ENCODE measurements around the gene CFH. TPM values are rescaled to one million over a fixed set of nuclear protein-coding genes. Genes with fewer than 3 reads are reported as not detected.

Gene CFH
- polyA plus RNA-seq, 1 of the 3 experiments (the other 2 are of a cell fraction): 2.9 TPM

DNA sequence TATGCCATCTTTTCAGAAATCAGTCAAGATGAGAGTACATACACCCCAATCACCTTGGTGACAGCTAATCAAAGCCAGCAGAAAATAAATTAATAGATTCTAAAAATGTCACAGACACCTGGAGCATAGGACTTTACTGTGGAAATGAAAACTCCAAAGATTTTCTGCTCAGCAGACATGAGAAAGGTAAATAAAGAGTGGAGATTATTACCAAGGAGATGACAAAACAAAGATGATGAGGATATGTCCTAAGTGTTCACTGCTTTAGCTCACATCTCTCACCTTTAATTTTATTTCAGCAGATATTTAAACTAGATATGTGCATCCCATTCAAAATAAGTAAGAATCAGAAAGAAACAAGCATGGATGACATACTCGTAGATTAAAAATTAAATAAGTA is 28.8 kb upstream of the CFH start:
- H3K9ac ChIP-seq: no peak overlapping the region
- no peak overlapping the region for H3K27ac ChIP-seq (ENCODE audit: low read depth in 2 of 2, low read length in 1 of 2)
- 63% methylated on average over 1 of the region's 1 CpG for WGBS (ENCODE audit: low lambda C conversion rate)
- H3F3A ChIP-seq (replicated peaks; ENCODE audit: insufficient read depth): no peaks in the 10 kb centered on the region
- no peaks in the 10 kb centered on the region for H3K36me3 ChIP-seq (replicated peaks in 1 of 2; ENCODE audit: control insufficient read depth in 1 of 2, insufficient read depth in 2 of 2, low read length in 1 of 2)
- no peaks in the 10 kb centered on the region for H4K20me1 ChIP-seq (ENCODE audit: insufficient read depth)
- H2AFZ ChIP-seq (ENCODE audit: low read depth): no peak overlapping the region
- POLR2A ChIA-PET: no interaction called here
- TF ChIP-seq SMC3 (IDR thresholded peaks at IDR 0.05; ENCODE audit: low read depth, low read length) (no peak), YY1 (IDR thresholded peaks at IDR 0.05; ENCODE audit: low read depth) (no peak), EZH2phosphoT487 (IDR thresholded peaks at IDR 0.05; ENCODE audit: borderline replicate concordance, low read depth) (no peak)
- no peak overlapping the region for H3K4me3 ChIP-seq (ENCODE audit: low read depth in 2 of 2, low read length in 1 of 2)
- no peaks in the 10 kb centered on the region for H3K27me3 ChIP-seq (ENCODE audit: insufficient read depth)
- H3K4me2 ChIP-seq: no peak overlapping the region
- DNase-seq: no peak
- no peaks in the 10 kb centered on the region for H3K79me2 ChIP-seq (ENCODE audit: insufficient read depth)
- CTCF ChIA-PET: interaction anchor here (1.4 kb wide), 1 partner anchor 38 kb away, joined by 4 read pairs; no protein-coding TSS in a partner anchor
- H3K4me1 ChIP-seq (ENCODE audit: control insufficient read depth in 1 of 2, insufficient read depth in 2 of 2, low read depth in 1 of 2, low read length in 1 of 2): no peaks in the 10 kb centered on the region
- H3K9me2 ChIP-seq: no peaks in the 10 kb centered on the region
- H3K9me3 ChIP-seq: 0 out of 2 replicates have a peak, but pooled peaks cover 2% of the 10 kb centered on the region

DNA sequence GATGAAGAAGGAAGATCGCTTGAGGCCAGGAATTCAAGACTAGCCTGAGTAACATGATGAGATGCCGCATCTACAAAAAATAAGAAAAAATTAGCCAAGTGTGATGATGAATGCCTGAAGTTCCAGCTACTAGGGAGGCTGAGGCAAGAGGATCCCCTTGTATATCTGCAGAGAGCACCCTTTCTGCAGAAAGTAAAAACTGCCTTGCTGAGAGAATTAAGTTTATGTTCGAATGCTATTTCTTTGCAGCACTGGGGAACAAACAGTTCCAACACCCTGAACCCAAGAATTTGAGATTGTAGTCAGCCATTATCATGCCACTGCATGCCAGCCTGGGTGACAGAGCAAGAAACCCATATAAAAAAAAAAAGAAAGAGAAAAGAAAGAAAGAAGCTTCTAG is 23.0 kb upstream of the CFH start:
- Histone ChIP-seq H3K4me1 (ENCODE audit: control insufficient read depth in 1 of 2, insufficient read depth in 2 of 2, low read depth in 1 of 2, low read length in 1 of 2) (no peaks in the 10 kb centered on the region), H3K4me3 (ENCODE audit: low read depth in 2 of 2, low read length in 1 of 2) (no peak overlapping the region), H4K20me1 (ENCODE audit: insufficient read depth) (no peaks in the 10 kb centered on the region), H3K27ac (ENCODE audit: low read depth in 2 of 2, low read length in 1 of 2) (no peak overlapping the region), H3K4me2 (no peak overlapping the region), H3K9me2 (no peaks in the 10 kb centered on the region; the same call in 1 of the 2 replicates), H3K27me3 (ENCODE audit: insufficient read depth) (no peaks in the 10 kb centered on the region), H2AFZ (ENCODE audit: low read depth) (no peak overlapping the region), H3K9me3 (peaks cover 17% of the 10 kb centered on the region), H3K9ac (no peak overlapping the region), H3K79me2 (ENCODE audit: insufficient read depth) (no peaks in the 10 kb centered on the region), H3K36me3 (replicated peaks in 1 of 2; ENCODE audit: control insufficient read depth in 1 of 2, insufficient read depth in 2 of 2, low read length in 1 of 2) (no peaks in the 10 kb centered on the region), H3F3A (replicated peaks; ENCODE audit: insufficient read depth) (no peaks in the 10 kb centered on the region)
- TF ChIP-seq GATA2 (CRISPR knock-in tag; IDR thresholded peaks at IDR 0.05) (no peak), SIN3A (IDR thresholded peaks at IDR 0.05; ENCODE audit: borderline replicate concordance, low read depth, low read length) (no peak), TCF12 (IDR thresholded peaks at IDR 0.05) (no peak), NRF1 (IDR thresholded peaks at IDR 0.05; ENCODE audit: low read depth, low read length) (no peak), POLR2AphosphoS5 (IDR thresholded peaks at IDR 0.05; ENCODE audit: low read depth, low read length) (no peak), FOXM1 (IDR thresholded peaks at IDR 0.05; ENCODE audit: low read depth) (no peak), RXRA (IDR thresholded peaks at IDR 0.05; ENCODE audit: borderline replicate concordance, low read depth) (no peak), EP300 (IDR thresholded peaks at IDR 0.05; ENCODE audit: borderline replicate concordance in 1 of 2, low read depth in 1 of 2, low read length in 1 of 2) (no peak), MEF2A (IDR thresholded peaks at IDR 0.05; ENCODE audit: borderline replicate concordance, low read depth) (no peak), SMC3 (IDR thresholded peaks at IDR 0.05; ENCODE audit: low read depth, low read length) (no peak), CHD2 (IDR thresholded peaks at IDR 0.05; ENCODE audit: low read length, partially characterized antibody) (no peak), RFX5 (IDR thresholded peaks at IDR 0.05; ENCODE audit: low read length) (no peak), RCOR1 (IDR thresholded peaks at IDR 0.05; ENCODE audit: low read length) (no peak)
- TF ChIP-seq, protein P1, sequence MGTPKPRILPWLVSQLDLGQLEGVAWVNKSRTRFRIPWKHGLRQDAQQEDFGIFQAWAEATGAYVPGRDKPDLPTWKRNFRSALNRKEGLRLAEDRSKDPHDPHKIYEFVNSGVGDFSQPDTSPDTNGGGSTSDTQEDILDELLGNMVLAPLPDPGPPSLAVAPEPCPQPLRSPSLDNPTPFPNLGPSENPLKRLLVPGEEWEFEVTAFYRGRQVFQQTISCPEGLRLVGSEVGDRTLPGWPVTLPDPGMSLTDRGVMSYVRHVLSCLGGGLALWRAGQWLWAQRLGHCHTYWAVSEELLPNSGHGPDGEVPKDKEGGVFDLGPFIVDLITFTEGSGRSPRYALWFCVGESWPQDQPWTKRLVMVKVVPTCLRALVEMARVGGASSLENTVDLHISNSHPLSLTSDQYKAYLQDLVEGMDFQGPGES (IDR thresholded peaks at IDR 0.05; ENCODE audit: low read depth, low read length): no peak
- TF ChIP-seq, protein P2, sequence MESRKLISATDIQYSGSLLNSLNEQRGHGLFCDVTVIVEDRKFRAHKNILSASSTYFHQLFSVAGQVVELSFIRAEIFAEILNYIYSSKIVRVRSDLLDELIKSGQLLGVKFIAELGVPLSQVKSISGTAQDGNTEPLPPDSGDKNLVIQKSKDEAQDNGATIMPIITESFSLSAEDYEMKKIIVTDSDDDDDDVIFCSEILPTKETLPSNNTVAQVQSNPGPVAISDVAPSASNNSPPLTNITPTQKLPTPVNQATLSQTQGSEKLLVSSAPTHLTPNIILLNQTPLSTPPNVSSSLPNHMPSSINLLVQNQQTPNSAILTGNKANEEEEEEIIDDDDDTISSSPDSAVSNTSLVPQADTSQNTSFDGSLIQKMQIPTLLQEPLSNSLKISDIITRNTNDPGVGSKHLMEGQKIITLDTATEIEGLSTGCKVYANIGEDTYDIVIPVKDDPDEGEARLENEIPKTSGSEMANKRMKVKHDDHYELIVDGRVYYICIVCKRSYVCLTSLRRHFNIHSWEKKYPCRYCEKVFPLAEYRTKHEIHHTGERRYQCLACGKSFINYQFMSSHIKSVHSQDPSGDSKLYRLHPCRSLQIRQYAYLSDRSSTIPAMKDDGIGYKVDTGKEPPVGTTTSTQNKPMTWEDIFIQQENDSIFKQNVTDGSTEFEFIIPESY (IDR thresholded peaks at IDR 0.05; ENCODE audit: borderline replicate concordance, low read depth): no peak
- TF ChIP-seq, protein P3, sequence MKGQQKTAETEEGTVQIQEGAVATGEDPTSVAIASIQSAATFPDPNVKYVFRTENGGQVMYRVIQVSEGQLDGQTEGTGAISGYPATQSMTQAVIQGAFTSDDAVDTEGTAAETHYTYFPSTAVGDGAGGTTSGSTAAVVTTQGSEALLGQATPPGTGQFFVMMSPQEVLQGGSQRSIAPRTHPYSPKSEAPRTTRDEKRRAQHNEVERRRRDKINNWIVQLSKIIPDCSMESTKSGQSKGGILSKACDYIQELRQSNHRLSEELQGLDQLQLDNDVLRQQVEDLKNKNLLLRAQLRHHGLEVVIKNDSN (IDR thresholded peaks at IDR 0.05; ENCODE audit: borderline replicate concordance, low read depth): no peak
- TF ChIP-seq, protein P4, sequence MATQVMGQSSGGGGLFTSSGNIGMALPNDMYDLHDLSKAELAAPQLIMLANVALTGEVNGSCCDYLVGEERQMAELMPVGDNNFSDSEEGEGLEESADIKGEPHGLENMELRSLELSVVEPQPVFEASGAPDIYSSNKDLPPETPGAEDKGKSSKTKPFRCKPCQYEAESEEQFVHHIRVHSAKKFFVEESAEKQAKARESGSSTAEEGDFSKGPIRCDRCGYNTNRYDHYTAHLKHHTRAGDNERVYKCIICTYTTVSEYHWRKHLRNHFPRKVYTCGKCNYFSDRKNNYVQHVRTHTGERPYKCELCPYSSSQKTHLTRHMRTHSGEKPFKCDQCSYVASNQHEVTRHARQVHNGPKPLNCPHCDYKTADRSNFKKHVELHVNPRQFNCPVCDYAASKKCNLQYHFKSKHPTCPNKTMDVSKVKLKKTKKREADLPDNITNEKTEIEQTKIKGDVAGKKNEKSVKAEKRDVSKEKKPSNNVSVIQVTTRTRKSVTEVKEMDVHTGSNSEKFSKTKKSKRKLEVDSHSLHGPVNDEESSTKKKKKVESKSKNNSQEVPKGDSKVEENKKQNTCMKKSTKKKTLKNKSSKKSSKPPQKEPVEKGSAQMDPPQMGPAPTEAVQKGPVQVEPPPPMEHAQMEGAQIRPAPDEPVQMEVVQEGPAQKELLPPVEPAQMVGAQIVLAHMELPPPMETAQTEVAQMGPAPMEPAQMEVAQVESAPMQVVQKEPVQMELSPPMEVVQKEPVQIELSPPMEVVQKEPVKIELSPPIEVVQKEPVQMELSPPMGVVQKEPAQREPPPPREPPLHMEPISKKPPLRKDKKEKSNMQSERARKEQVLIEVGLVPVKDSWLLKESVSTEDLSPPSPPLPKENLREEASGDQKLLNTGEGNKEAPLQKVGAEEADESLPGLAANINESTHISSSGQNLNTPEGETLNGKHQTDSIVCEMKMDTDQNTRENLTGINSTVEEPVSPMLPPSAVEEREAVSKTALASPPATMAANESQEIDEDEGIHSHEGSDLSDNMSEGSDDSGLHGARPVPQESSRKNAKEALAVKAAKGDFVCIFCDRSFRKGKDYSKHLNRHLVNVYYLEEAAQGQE (IDR thresholded peaks at IDR 0.05; ENCODE audit: low read depth, low read length): no peak
- TF ChIP-seq, protein P5, sequence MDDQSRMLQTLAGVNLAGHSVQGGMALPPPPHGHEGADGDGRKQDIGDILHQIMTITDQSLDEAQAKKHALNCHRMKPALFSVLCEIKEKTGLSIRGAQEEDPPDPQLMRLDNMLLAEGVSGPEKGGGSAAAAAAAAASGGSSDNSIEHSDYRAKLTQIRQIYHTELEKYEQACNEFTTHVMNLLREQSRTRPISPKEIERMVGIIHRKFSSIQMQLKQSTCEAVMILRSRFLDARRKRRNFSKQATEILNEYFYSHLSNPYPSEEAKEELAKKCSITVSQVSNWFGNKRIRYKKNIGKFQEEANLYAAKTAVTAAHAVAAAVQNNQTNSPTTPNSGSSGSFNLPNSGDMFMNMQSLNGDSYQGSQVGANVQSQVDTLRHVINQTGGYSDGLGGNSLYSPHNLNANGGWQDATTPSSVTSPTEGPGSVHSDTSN (IDR thresholded peaks at IDR 0.05): no peak
- CTCF ChIA-PET: no interaction called here
- no peak for DNase-seq
- POLR2A ChIA-PET: no interaction called here
- 72% methylated on average over 3 of the region's 3 CpGs for WGBS (ENCODE audit: low lambda C conversion rate)
